Mesendoderm (in vitro differentiated cells): Measurements from ENCODE around the gene GPHN.

Experiments
- DNase-seq: peaks from one replicate; pipeline ENCODE4 v3.0.0; 2013
- H2AK5ac ChIP-seq: 2 replicates; pipeline ENCODE4 v1.6.1; 2013; ENCODE audit warnings: low read length, inconsistent platforms
- H2BK120ac ChIP-seq: 2 replicates; pipeline ENCODE4 v1.6.1; 2013; ENCODE audit warnings: low read depth, mild to moderate bottlenecking, low read length, moderate library complexity, mixed read lengths
- H2BK15ac ChIP-seq: replicated peaks from 2 replicates; pipeline ENCODE4 v1.6.1; 2013; ENCODE audit warnings: low read depth, mild to moderate bottlenecking, moderate library complexity
- H2BK5ac ChIP-seq: 2 replicates; pipeline ENCODE4 v1.6.1; 2013; ENCODE audit warnings: low read length, inconsistent platforms
- H3K18ac ChIP-seq: 2 replicates; pipeline ENCODE4 v1.6.1; 2013; ENCODE audit warnings: mild to moderate bottlenecking, low read length, mixed read lengths
- H3K23ac ChIP-seq: one replicate; pipeline ENCODE4 v1.6.1; 2013; ENCODE audit warnings: low read length
- H3K27ac ChIP-seq: 2 replicates; pipeline ENCODE4 v1.5.1; 2013; ENCODE audit warnings: low read depth, mild to moderate bottlenecking, inconsistent platforms, low read length, moderate library complexity
- H3K27me3 ChIP-seq: 2 replicates; pipeline ENCODE4 v1.6.1; 2013; ENCODE audit warnings: low read length, control low read depth, mild to moderate bottlenecking, inconsistent platforms; ENCODE audit not compliant: insufficient read depth, poor library complexity
- H3K36me3 ChIP-seq: 2 replicates; pipeline ENCODE4 v1.6.1; 2013; ENCODE audit warnings: low read length, inconsistent platforms; ENCODE audit not compliant: control insufficient read depth, insufficient read depth
- H3K4ac ChIP-seq: one replicate; pipeline ENCODE4 v1.6.1; 2013; ENCODE audit warnings: low read depth, mild to moderate bottlenecking, low read length, moderate library complexity
- H3K4me1 ChIP-seq: 2 replicates; pipeline ENCODE4 v1.6.1; 2013; ENCODE audit warnings: low read depth, low read length, inconsistent platforms; ENCODE audit not compliant: control insufficient read depth
- H3K4me2 ChIP-seq: 2 replicates; pipeline ENCODE4 v1.6.1; 2013; ENCODE audit warnings: low read length
- H3K4me3 ChIP-seq: 2 replicates; pipeline ENCODE4 v1.5.1; 2013; ENCODE audit warnings: mild to moderate bottlenecking, low read length
- H3K56ac ChIP-seq: one replicate; pipeline ENCODE4 v1.6.1; 2013; ENCODE audit warnings: low read length
- H3K79me1 ChIP-seq: 2 replicates; pipeline ENCODE4 v1.6.1; 2013; ENCODE audit warnings: low read length, inconsistent platforms
- H3K79me2 ChIP-seq: 2 replicates; pipeline ENCODE4 v1.6.1; 2013; ENCODE audit warnings: mild to moderate bottlenecking, low read length; ENCODE audit not compliant: control insufficient read depth, insufficient read depth
- H3K9ac ChIP-seq: 2 replicates; pipeline ENCODE4 v1.6.1; 2013; ENCODE audit warnings: low read length, inconsistent platforms
- H4K5ac ChIP-seq: one replicate; pipeline ENCODE4 v1.6.1; 2013; ENCODE audit warnings: low read length
- H4K8ac ChIP-seq: one replicate; pipeline ENCODE4 v1.6.1; 2013; ENCODE audit warnings: low read depth, mild to moderate bottlenecking, control low read depth, low read length, moderate library complexity
- WGBS: extraction: QIAGEN DNeasy Blood & Tissue Kit; methylation state at CpG from one replicate; pipeline ENCODE4 v1.1.7; 2013; ENCODE audit warnings: low lambda C conversion rate, missing lambda C conversion rate; ENCODE audit not compliant: insufficient coverage; ENCODE audit errors: extremely low coverage; 5-methylcytosine and 5-hydroxymethylcytosine counted together

GPHN gene

DNA sequence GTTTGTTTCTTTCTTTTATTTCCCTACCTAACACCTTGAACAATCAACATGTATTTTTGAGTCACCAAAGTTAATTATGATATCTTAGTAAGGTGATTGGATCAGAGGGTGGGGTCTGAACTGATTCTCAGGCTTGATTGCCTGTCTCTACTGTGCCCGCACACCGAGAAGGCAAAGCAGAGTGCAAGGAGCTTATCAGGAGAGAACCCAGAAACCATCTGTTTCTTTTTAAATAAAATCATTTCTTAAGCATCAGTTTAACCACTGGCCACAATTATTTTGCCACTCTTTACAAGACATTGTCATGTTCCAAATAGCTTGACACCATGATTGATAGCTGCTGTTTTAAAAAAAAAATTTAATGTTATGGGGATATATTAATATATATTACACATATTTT is 684.4 kb downstream of the GPHN start:
- no peaks in the 10 kb centered on the region for H3K79me1 ChIP-seq
- H2BK120ac ChIP-seq: no peak overlapping the region
- H3K27me3 ChIP-seq: no peaks in the 10 kb centered on the region
- H3K4me2 ChIP-seq: no peak overlapping the region
- H2BK15ac ChIP-seq: no peak overlapping the region
- H3K27ac ChIP-seq: no peak overlapping the region
- no peaks in the 10 kb centered on the region for H3K36me3 ChIP-seq
- no peak overlapping the region for H3K4me3 ChIP-seq
- H3K18ac ChIP-seq: no peak overlapping the region
- H4K5ac ChIP-seq: no peak overlapping the region
- no peak overlapping the region for H3K23ac ChIP-seq
- no peak overlapping the region for H3K9ac ChIP-seq
- no peaks in the 10 kb centered on the region for H3K4me1 ChIP-seq
- no peak overlapping the region for H2AK5ac ChIP-seq
- H3K79me2 ChIP-seq: no peaks in the 10 kb centered on the region
- WGBS: no CpG with 5 or more reads among the region's 2 CpGs
- DNase-seq: no peak
- H4K8ac ChIP-seq: no peak overlapping the region
- H2BK5ac ChIP-seq: no peak overlapping the region
- H3K56ac ChIP-seq: no peak overlapping the region
- no peak overlapping the region for H3K4ac ChIP-seq

DNA sequence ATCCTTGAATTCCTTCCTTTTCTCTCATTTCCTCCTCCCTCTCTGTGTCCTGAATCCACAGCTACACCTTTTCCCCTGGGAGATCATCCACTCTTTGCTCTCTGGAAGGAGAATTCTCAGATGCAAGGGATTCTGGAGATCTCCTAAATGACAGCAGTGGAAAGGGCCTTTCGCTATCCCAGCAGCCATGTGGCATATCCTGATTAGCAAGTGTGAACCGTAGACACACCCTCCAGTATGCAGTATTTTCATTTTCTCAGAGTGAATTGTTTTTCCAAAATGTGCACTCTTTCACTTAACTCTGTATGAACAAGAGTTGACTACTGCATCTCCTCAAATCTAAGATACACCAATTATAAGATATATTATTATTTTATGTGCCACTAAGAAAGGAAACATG is 687.3 kb downstream of the GPHN start:
- no peak overlapping the region for H2BK15ac ChIP-seq
- H3K27me3 ChIP-seq: no peaks in the 10 kb centered on the region
- H2BK120ac ChIP-seq: no peak overlapping the region

DNA sequence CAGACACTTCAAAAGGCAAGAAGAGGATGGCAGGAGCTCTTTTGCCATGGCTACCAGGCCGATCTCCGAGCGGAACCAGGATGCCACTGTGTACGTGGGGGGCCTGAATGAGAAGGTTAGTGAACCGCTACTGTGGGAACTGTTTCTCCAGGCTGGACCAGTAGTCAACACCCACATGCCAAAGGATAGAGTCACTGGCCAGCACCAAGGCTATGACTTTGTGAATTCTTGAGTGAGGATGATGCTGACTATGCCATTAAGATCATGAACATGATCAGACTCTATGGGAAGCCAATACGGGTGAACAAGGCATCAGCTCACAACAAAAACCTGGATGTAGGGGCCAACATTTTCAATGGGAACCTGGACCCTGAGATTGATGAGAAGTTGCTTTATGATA is 691.1 kb downstream of the GPHN start:
- Histone ChIP-seq H4K5ac (no peak overlapping the region), H4K8ac (no peak overlapping the region), H2BK15ac (no peak overlapping the region), H3K4me1 (no peaks in the 10 kb centered on the region), H3K4me3 (no peak overlapping the region), H3K36me3 (no peaks in the 10 kb centered on the region), H3K9ac (no peak overlapping the region), H2BK120ac (no peak overlapping the region), H3K4ac (no peak overlapping the region), H3K27ac (no peak overlapping the region), H2BK5ac (no peak overlapping the region), H3K56ac (no peak overlapping the region), H2AK5ac (no peak overlapping the region), H3K18ac (no peak overlapping the region), H3K79me2 (no peaks in the 10 kb centered on the region), H3K4me2 (no peak overlapping the region), H3K23ac (no peak overlapping the region), H3K27me3 (no peaks in the 10 kb centered on the region), H3K79me1 (no peaks in the 10 kb centered on the region)
- no peak for DNase-seq
- no CpG with 5 or more reads among the region's 6 CpGs for WGBS

More for the DNA sequence above, 687.3 kb downstream of the GPHN start:
- Histone ChIP-seq H3K18ac (no peak overlapping the region), H4K5ac (no peak overlapping the region), H3K23ac (no peak overlapping the region), H3K4me1 (no peaks in the 10 kb centered on the region), H2AK5ac (no peak overlapping the region), H3K4me3 (no peak overlapping the region), H3K36me3 (no peaks in the 10 kb centered on the region), H3K4ac (no peak overlapping the region), H3K56ac (no peak overlapping the region), H3K27ac (no peak overlapping the region), H3K9ac (no peak overlapping the region), H4K8ac (no peak overlapping the region), H2BK5ac (no peak overlapping the region), H3K4me2 (no peak overlapping the region), H3K79me1 (no peaks in the 10 kb centered on the region), H3K79me2 (no peaks in the 10 kb centered on the region)
- no peak for DNase-seq
- WGBS: no CpG with 5 or more reads among the region's 2 CpGs

DNA sequence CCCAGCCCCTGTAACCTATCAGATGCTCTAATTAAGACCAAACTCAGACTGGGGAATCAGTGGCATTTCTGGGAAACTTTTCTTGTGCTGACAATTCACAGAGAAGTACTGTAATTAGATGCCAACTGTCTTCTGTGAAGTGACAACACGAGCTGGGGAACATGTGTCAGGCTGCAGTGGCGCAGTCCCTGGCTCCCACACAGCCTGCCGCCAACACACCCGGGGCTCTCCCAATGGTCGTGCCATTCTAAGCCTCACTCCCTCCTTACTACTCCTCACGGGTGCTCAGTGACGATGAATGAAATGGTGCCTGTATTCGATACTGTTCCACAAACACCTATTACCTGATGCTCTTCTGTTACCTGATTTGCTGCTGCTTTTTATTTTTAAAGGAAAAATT is 699.9 kb downstream of the GPHN start:
- Histone ChIP-seq H3K4me1 (no peaks in the 10 kb centered on the region), H3K18ac (no peak overlapping the region), H3K23ac (no peak overlapping the region), H3K4ac (no peak overlapping the region), H3K79me2 (no peaks in the 10 kb centered on the region), H3K4me2 (no peak overlapping the region), H2BK15ac (no peak overlapping the region), H3K4me3 (no peak overlapping the region), H3K79me1 (no peaks in the 10 kb centered on the region), H3K27me3 (no peaks in the 10 kb centered on the region), H3K9ac (no peak overlapping the region), H3K56ac (no peak overlapping the region), H3K27ac (no peak overlapping the region), H4K5ac (no peak overlapping the region), H3K36me3 (no peaks in the 10 kb centered on the region), H2AK5ac (no peak overlapping the region), H4K8ac (no peak overlapping the region), H2BK120ac (no peak overlapping the region), H2BK5ac (no peak overlapping the region)
- WGBS: no CpG with 5 or more reads among the region's 8 CpGs
- DNase-seq: no peak

DNA sequence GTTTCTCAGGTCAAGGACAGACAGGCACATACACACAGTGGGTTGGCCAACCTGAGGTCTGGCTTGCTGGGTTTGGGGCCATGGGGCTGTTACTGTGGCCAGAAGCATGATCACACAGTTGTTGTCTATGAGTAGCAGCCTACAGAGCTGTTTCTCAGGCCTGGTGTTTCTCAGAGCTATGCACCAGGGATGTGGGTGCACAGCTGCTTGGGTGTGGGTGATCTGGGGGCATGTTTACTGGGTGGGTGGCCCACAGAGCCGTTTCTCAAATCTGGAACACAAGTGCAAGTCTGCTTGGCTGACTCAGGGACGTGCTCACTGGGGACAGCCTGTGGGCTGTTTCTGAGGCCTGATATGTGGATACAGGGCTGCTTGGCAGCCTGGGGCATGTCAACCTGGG is 710.2 kb downstream of the GPHN start:
- Histone ChIP-seq H3K4me3 (no peak overlapping the region), H3K18ac (no peak overlapping the region), H2AK5ac (no peak overlapping the region), H3K36me3 (no peaks in the 10 kb centered on the region), H3K4me1 (no peaks in the 10 kb centered on the region), H3K79me2 (no peaks in the 10 kb centered on the region), H3K56ac (no peak overlapping the region), H3K9ac (no peak overlapping the region), H4K5ac (no peak overlapping the region), H2BK5ac (no peak overlapping the region), H2BK15ac (no peak overlapping the region), H3K23ac (no peak overlapping the region), H3K79me1 (no peaks in the 10 kb centered on the region), H2BK120ac (no peak overlapping the region), H3K27ac (no peak overlapping the region), H3K27me3 (no peaks in the 10 kb centered on the region), H4K8ac (no peak overlapping the region), H3K4me2 (no peak overlapping the region), H3K4ac (no peak overlapping the region)
- WGBS: no CpG with 5 or more reads among the region's 2 CpGs
- DNase-seq: no peak

DNA sequence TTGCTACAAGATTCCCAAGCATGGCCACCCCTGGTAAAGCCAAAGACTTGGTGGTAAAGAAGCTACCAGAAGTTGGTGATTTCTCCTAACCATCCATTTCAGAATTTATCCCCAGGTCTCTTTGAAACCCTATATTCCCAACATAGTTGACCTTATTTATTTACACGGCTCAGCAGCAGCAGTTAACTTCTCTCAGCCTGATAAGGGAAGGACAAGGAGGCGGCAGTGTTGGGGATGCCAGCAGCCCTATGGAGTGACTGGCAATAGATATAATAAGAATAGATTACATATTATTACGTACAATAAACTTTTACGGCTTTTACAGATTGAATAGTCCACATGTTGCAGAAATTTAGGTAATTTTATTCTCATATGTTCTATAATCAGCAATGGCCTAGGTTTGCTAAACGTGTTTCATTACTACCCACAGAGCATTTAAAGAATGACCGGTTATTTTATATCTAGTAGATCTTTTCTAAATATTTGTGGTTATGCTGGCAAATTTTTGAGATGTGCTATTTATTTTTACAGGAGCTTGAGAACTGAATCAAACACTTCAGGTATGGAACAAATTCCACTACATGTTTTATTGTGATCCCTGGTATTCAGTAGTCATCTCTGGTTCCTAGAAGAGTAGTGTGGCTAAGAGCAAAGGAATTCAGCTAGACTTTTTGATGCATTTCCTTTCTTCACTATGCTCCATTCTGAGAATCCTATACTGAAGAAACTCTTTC is 713.5 kb downstream of the GPHN start:
- H3K9ac ChIP-seq: no peak overlapping the region
- no CpG with 5 or more reads among the region's 6 CpGs for WGBS
- H2AK5ac ChIP-seq: no peak overlapping the region
- no peak overlapping the region for H3K27ac ChIP-seq
- DNase-seq: peak; percentile 5
- no peaks in the 10 kb centered on the region for H3K79me2 ChIP-seq
- no peaks in the 10 kb centered on the region for H3K36me3 ChIP-seq
- H3K4me3 ChIP-seq: no peak overlapping the region
- H3K79me1 ChIP-seq: no peaks in the 10 kb centered on the region
- H3K4me1 ChIP-seq: no peaks in the 10 kb centered on the region
- no peak overlapping the region for H3K56ac ChIP-seq
- H3K23ac ChIP-seq: no peak overlapping the region
- no peak overlapping the region for H4K5ac ChIP-seq
- H3K4ac ChIP-seq: no peak overlapping the region
- H2BK15ac ChIP-seq: no peak overlapping the region
- H3K27me3 ChIP-seq: no peaks in the 10 kb centered on the region
- no peak overlapping the region for H4K8ac ChIP-seq
- no peak overlapping the region for H3K18ac ChIP-seq
- no peak overlapping the region for H2BK5ac ChIP-seq
- H2BK120ac ChIP-seq: no peak overlapping the region
- no peak overlapping the region for H3K4me2 ChIP-seq
